ENCODE measurements around the gene TMEM266.
A peak's percentile ranks its signal among the peaks of the same experiment; 100 is the strongest.

TMEM266 gene

GRCh38 chr15:76150971-76151598, 91.3 kb downstream of the TMEM266 start:
- Histone ChIP-seq H3K27me3 (ENCODE audit: insufficient read depth, low read length) (peaks cover 11% of the 10 kb centered on the region), H3K4me3 (ENCODE audit: low read depth, low read length) (no peak overlapping the region), H3K4me1 (ENCODE audit: control insufficient read depth, insufficient read depth, low read length, unreplicated experiment) (peaks cover 14% of the 10 kb centered on the region), H3K27ac (ENCODE audit: low read depth, low read length) (no peak overlapping the region), H2AFZ (ENCODE audit: low read length, unreplicated experiment) (peak overlapping the region; percentile 82), H3K79me2 (ENCODE audit: control insufficient read depth, insufficient read depth, low read length, unreplicated experiment) (no peaks in the 10 kb centered on the region), H3K36me3 (ENCODE audit: insufficient read depth, low read length) (no peaks in the 10 kb centered on the region)

GRCh38 chr15:76151599-76151974, 91.8 kb downstream of the TMEM266 start:
- Histone ChIP-seq H3K27ac (ENCODE audit: low read depth, low read length) (no peak overlapping the region), H3K79me2 (ENCODE audit: control insufficient read depth, insufficient read depth, low read length, unreplicated experiment) (no peaks in the 10 kb centered on the region), H3K27me3 (ENCODE audit: insufficient read depth, low read length) (peaks cover 7% of the 10 kb centered on the region), H3K4me3 (ENCODE audit: low read depth, low read length) (no peak overlapping the region), H2AFZ (ENCODE audit: low read length, unreplicated experiment) (no peak overlapping the region), H3K36me3 (ENCODE audit: insufficient read depth, low read length) (no peaks in the 10 kb centered on the region), H3K4me1 (ENCODE audit: control insufficient read depth, insufficient read depth, low read length, unreplicated experiment) (peaks cover 14% of the 10 kb centered on the region)

- H3K4me1 ChIP-seq (ENCODE audit: control insufficient read depth, insufficient read depth, low read length, unreplicated experiment) = peaks cover 14% of the 10 kb centered on the region
These were observed 92.4 kb downstream of the TMEM266 start for GRCh38 chr15:76152197-76152596.

GRCh38 chr15:76153241-76154197, 93.7 kb downstream of the TMEM266 start:
- no peak overlapping the region for H3K27ac ChIP-seq (ENCODE audit: low read depth, low read length)
- H3K4me1 ChIP-seq (ENCODE audit: control insufficient read depth, insufficient read depth, low read length, unreplicated experiment) = peaks cover 14% of the 10 kb centered on the region
- no peak overlapping the region for H2AFZ ChIP-seq (ENCODE audit: low read length, unreplicated experiment)
- no peaks in the 10 kb centered on the region for H3K27me3 ChIP-seq (ENCODE audit: insufficient read depth, low read length)
- no peaks in the 10 kb centered on the region for H3K36me3 ChIP-seq (ENCODE audit: insufficient read depth, low read length)
- no peak overlapping the region for H3K4me3 ChIP-seq (ENCODE audit: low read depth, low read length)
- no peaks in the 10 kb centered on the region for H3K79me2 ChIP-seq (ENCODE audit: control insufficient read depth, insufficient read depth, low read length, unreplicated experiment)

More at GRCh38 chr15:76152197-76152596, 92.4 kb downstream of the TMEM266 start:
- H3K27me3 ChIP-seq (ENCODE audit: insufficient read depth, low read length) = peaks cover 4% of the 10 kb centered on the region; the same call in 1 of the 2 replicates
- H2AFZ ChIP-seq (ENCODE audit: low read length, unreplicated experiment) = no peak overlapping the region
- H3K27ac ChIP-seq (ENCODE audit: low read depth, low read length) = no peak overlapping the region
- H3K36me3 ChIP-seq (ENCODE audit: insufficient read depth, low read length) = no peaks in the 10 kb centered on the region
- no peak overlapping the region for H3K4me3 ChIP-seq (ENCODE audit: low read depth, low read length)
- H3K79me2 ChIP-seq (ENCODE audit: control insufficient read depth, insufficient read depth, low read length, unreplicated experiment) = no peaks in the 10 kb centered on the region

GRCh38 chr15:76155731-76156130, 95.9 kb downstream of the TMEM266 start:
- Histone ChIP-seq H3K27me3 (ENCODE audit: insufficient read depth, low read length) (no peaks in the 10 kb centered on the region), H2AFZ (ENCODE audit: low read length, unreplicated experiment) (no peak overlapping the region), H3K27ac (ENCODE audit: low read depth, low read length) (no peak overlapping the region), H3K4me3 (ENCODE audit: low read depth, low read length) (no peak overlapping the region), H3K4me1 (ENCODE audit: control insufficient read depth, insufficient read depth, low read length, unreplicated experiment) (peaks cover 8% of the 10 kb centered on the region), H3K79me2 (ENCODE audit: control insufficient read depth, insufficient read depth, low read length, unreplicated experiment) (no peaks in the 10 kb centered on the region), H3K36me3 (ENCODE audit: insufficient read depth, low read length) (no peaks in the 10 kb centered on the region)

- no peak overlapping the region for H2AFZ ChIP-seq (ENCODE audit: low read length, unreplicated experiment)
- H3K27ac ChIP-seq (ENCODE audit: low read depth, low read length) = no peak overlapping the region
- H3K27me3 ChIP-seq (ENCODE audit: insufficient read depth, low read length) = no peaks in the 10 kb centered on the region
- H3K4me1 ChIP-seq (ENCODE audit: control insufficient read depth, insufficient read depth, low read length, unreplicated experiment) = peaks cover 3% of the 10 kb centered on the region
- H3K36me3 ChIP-seq (ENCODE audit: insufficient read depth, low read length) = no peaks in the 10 kb centered on the region
- no peaks in the 10 kb centered on the region for H3K79me2 ChIP-seq (ENCODE audit: control insufficient read depth, insufficient read depth, low read length, unreplicated experiment)
- H3K4me3 ChIP-seq (ENCODE audit: low read depth, low read length) = no peak overlapping the region
These were observed 98.4 kb downstream of the TMEM266 start for GRCh38 chr15:76158226-76158625.

- no peak overlapping the region for H3K27ac ChIP-seq (ENCODE audit: low read depth, low read length)
- no peaks in the 10 kb centered on the region for H3K79me2 ChIP-seq (ENCODE audit: control insufficient read depth, insufficient read depth, low read length, unreplicated experiment)
- H2AFZ ChIP-seq (ENCODE audit: low read length, unreplicated experiment) = no peak overlapping the region
- no peaks in the 10 kb centered on the region for H3K27me3 ChIP-seq (ENCODE audit: insufficient read depth, low read length)
- H3K4me1 ChIP-seq (ENCODE audit: control insufficient read depth, insufficient read depth, low read length, unreplicated experiment) = peaks cover 7% of the 10 kb centered on the region
- no peaks in the 10 kb centered on the region for H3K36me3 ChIP-seq (ENCODE audit: insufficient read depth, low read length)
- no peak overlapping the region for H3K4me3 ChIP-seq (ENCODE audit: low read depth, low read length)
These were observed 99.0 kb downstream of the TMEM266 start for GRCh38 chr15:76158815-76159214.

GRCh38 chr15:76159282-76159681, 99.5 kb downstream of the TMEM266 start:
- Histone ChIP-seq H3K27me3 (ENCODE audit: insufficient read depth, low read length) (no peaks in the 10 kb centered on the region), H2AFZ (ENCODE audit: low read length, unreplicated experiment) (no peak overlapping the region), H3K79me2 (ENCODE audit: control insufficient read depth, insufficient read depth, low read length, unreplicated experiment) (no peaks in the 10 kb centered on the region), H3K4me3 (ENCODE audit: low read depth, low read length) (no peak overlapping the region), H3K27ac (ENCODE audit: low read depth, low read length) (no peak overlapping the region), H3K36me3 (ENCODE audit: insufficient read depth, low read length) (no peaks in the 10 kb centered on the region), H3K4me1 (ENCODE audit: control insufficient read depth, insufficient read depth, low read length, unreplicated experiment) (peaks cover 7% of the 10 kb centered on the region)

GRCh38 chr15:76160426-76161152, 100.8 kb downstream of the TMEM266 start:
- Histone ChIP-seq H2AFZ (ENCODE audit: low read length, unreplicated experiment) (no peak overlapping the region), H3K27ac (ENCODE audit: low read depth, low read length) (no peak overlapping the region), H3K79me2 (ENCODE audit: control insufficient read depth, insufficient read depth, low read length, unreplicated experiment) (no peaks in the 10 kb centered on the region), H3K4me3 (ENCODE audit: low read depth, low read length) (no peak overlapping the region), H3K36me3 (ENCODE audit: insufficient read depth, low read length) (no peaks in the 10 kb centered on the region), H3K4me1 (ENCODE audit: control insufficient read depth, insufficient read depth, low read length, unreplicated experiment) (peaks cover 7% of the 10 kb centered on the region), H3K27me3 (ENCODE audit: insufficient read depth, low read length) (no peaks in the 10 kb centered on the region)

- Histone ChIP-seq H3K4me3 (ENCODE audit: low read depth, low read length) (no peak overlapping the region), H3K36me3 (ENCODE audit: insufficient read depth, low read length) (no peaks in the 10 kb centered on the region), H2AFZ (ENCODE audit: low read length, unreplicated experiment) (no peak overlapping the region), H3K27me3 (ENCODE audit: insufficient read depth, low read length) (no peaks in the 10 kb centered on the region), H3K27ac (ENCODE audit: low read depth, low read length) (no peak overlapping the region), H3K79me2 (ENCODE audit: control insufficient read depth, insufficient read depth, low read length, unreplicated experiment) (no peaks in the 10 kb centered on the region), H3K4me1 (ENCODE audit: control insufficient read depth, insufficient read depth, low read length, unreplicated experiment) (peaks cover 7% of the 10 kb centered on the region)
These were observed 101.6 kb downstream of the TMEM266 start for GRCh38 chr15:76161153-76162035.
